HEK293 (cell line): Measurements from ENCODE around the gene MACROH2A2.
"Not testable (repeated sequence)": the region's sequence is repeated elsewhere in the genome, so short reads cannot be mapped to it uniquely, and the experiment has no call there.

ENCODE experiments used
- CTCF ChIA-PET: fragments of 350-600 bp; formaldehyde crosslinking; extraction: SDS; loops from one replicate; lab custom pipeline; 2021; ENCODE audit warnings: antibody characterized with exemption; lab: Yijun Ruan, JAX
- POLR2A ChIA-PET: fragments of 300-600 bp; formaldehyde crosslinking; extraction: SDS; loops from one replicate; lab custom pipeline; 2020; ENCODE audit warnings: antibody characterized with exemption, inconsistent platforms; lab: Yijun Ruan, JAX
- H3K27ac ChIP-seq: fragments of 200-500 bp; sonication (Bioruptor generic); 2 replicates; pipeline ENCODE4 v1.5.1; 2014; ENCODE audit warnings: low read depth, low read length, control low read depth, inconsistent platforms; ENCODE audit errors: extremely low read depth
- H3K36me3 ChIP-seq, 2 experiments: fragments of 200-500 bp in 1 of 2; sonication (Bioruptor generic) in 1 of 2; 1 replicate in 1 of 2; 2 replicates in 1 of 2; pipeline ENCODE4 v1.5.1; 2014 to 2017; ENCODE audit warnings: inconsistent platforms in 2 of 2, low read length in 2 of 2; ENCODE audit not compliant: control insufficient read depth in 2 of 2, insufficient read depth in 1 of 2
- H3K4me1 ChIP-seq: fragments of 200-500 bp; sonication (Bioruptor generic); 2 replicates; pipeline ENCODE4 v1.5.1; 2014; ENCODE audit warnings: mild to moderate bottlenecking, low read length, inconsistent platforms; ENCODE audit not compliant: control insufficient read depth, insufficient read depth
- H3K4me3 ChIP-seq: 2 replicates; pipeline ENCODE4 v1.5.1; 2011; ENCODE audit warnings: low read depth, mild to moderate bottlenecking, control low read depth, low read length, moderate library complexity
- H3K9me3 ChIP-seq: fragments of 200-500 bp; sonication (Bioruptor generic); 2 replicates; pipeline ENCODE4 v1.5.1; 2014; ENCODE audit warnings: low read depth, low read length, inconsistent platforms; ENCODE audit not compliant: control insufficient read depth, insufficient read depth
- EGR2 ChIP-seq: fragments of 450-650 bp; formaldehyde crosslinking; IDR thresholded peaks from 2 replicates; pipeline ENCODE4 v1.5.1; 2016; ENCODE audit warnings: low read depth, missing biosample characterization, missing genetic modification characterization
- HIC1 ChIP-seq: fragments of 450-650 bp; formaldehyde crosslinking; IDR thresholded peaks from 2 replicates; pipeline ENCODE4 v1.5.1; 2016; ENCODE audit warnings: missing biosample characterization, missing genetic modification characterization
- TRIM28 ChIP-seq: IDR thresholded peaks from 2 replicates; pipeline ENCODE4 v1.6.1; 2011; ENCODE audit warnings: low read length, control low read depth, borderline replicate concordance
- ZFHX2 ChIP-seq: fragments of 450-650 bp; formaldehyde crosslinking; conservative IDR thresholded peaks from 2 replicates; pipeline ENCODE4 v1.5.1; 2016; ENCODE audit warnings: missing biosample characterization, missing genetic modification characterization
- ZNF157 ChIP-seq: fragments of 450-650 bp; formaldehyde crosslinking; IDR thresholded peaks from 2 replicates; pipeline ENCODE4 v1.5.1; 2016; ENCODE audit warnings: missing biosample characterization, missing genetic modification characterization
- ZNF221 ChIP-seq: fragments of 450-650 bp; formaldehyde crosslinking; IDR thresholded peaks from 2 replicates; pipeline ENCODE4 v1.5.1; 2017; ENCODE audit warnings: missing biosample characterization, missing genetic modification characterization, borderline replicate concordance
- ZNF23 ChIP-seq: fragments of 450-650 bp; formaldehyde crosslinking; IDR thresholded peaks from 2 replicates; pipeline ENCODE4 v1.5.1; 2016; ENCODE audit warnings: missing biosample characterization, missing genetic modification characterization, borderline replicate concordance
- ZNF747 ChIP-seq: fragments of 450-650 bp; formaldehyde crosslinking; IDR thresholded peaks from 2 replicates; pipeline ENCODE4 v1.5.1; 2016; ENCODE audit warnings: missing biosample characterization, missing genetic modification characterization
- TF ChIP-seq, protein P1 (sequence below): fragments of 450-650 bp; formaldehyde crosslinking; IDR thresholded peaks from 2 replicates; pipeline ENCODE4 v1.5.1; 2017; ENCODE audit warnings: missing biosample characterization, missing genetic modification characterization

The MACROH2A2 gene

GRCh38 chr10:70120417-70120816, 67.8 kb downstream of the MACROH2A2 start:
- POLR2A ChIA-PET, result no interaction called here
- no peak overlapping the region for H3K4me3 ChIP-seq
- TF ChIP-seq EGR2 (tag by site-specific recombination) (peak; percentile 63), ZNF747 (tag by site-specific recombination) (no peak)
- H3K4me1 ChIP-seq, result no peaks in the 10 kb centered on the region; the same call in 1 of the 2 replicates
- CTCF ChIA-PET, result interaction anchor here (0.7 to 1.0 kb wide), 2 partner anchors 227 to 792 kb away, joined by 3 read pairs; no protein-coding TSS in a partner anchor
- H3K9me3 ChIP-seq, result no peaks in the 10 kb centered on the region
- H3K27ac ChIP-seq, result no peak overlapping the region
- peaks cover 0 to 5% of the 10 kb centered on the region in 2 experiments; a peak in 1 of 3 replicates for H3K36me3 ChIP-seq

DNA sequence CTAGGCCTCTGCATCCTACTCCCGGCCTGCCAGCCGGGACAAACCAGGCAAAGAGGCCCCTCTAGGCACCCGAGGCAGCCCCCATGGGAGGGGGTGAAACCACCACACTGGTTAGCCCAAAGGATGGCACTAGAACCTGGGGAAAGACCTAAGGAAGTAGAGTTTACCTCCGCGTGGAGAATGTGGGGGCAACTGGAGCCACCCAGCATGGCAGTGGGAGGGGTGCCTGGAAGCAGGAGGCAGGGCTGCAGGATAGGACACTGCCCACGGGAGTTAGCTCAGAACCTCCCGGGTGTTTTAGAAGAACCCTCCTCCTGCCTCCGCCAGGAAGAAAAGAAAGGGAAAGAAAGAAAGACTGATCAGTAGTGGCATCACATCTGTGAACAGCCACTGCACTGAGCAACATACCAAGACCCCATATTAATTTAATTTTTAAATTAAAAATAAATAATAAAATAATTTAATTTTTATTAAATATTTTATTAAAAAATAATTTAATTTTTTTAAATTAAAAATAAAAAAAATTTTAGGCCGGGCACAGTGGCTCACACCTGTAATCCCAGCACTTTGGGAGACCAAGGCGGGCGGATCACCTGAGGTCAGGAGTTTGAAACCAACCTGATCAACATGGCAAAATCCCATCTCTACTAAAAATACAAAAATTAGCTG, 68.8 kb downstream of the MACROH2A2 start:
- CTCF ChIA-PET, result interaction anchor here (0.7 to 1.5 kb wide), 2 partner anchors 25 to 157 kb away, joined by 3 to 4 read pairs; no protein-coding TSS in a partner anchor
- no peak overlapping the region for H3K4me3 ChIP-seq
- H3K27ac ChIP-seq, result no peak overlapping the region
- H3K4me1 ChIP-seq, result no peaks in the 10 kb centered on the region; the same call in 1 of the 2 replicates
- H3K9me3 ChIP-seq, result no peaks in the 10 kb centered on the region
- TF ChIP-seq HIC1 (tag by site-specific recombination) (no peak), EGR2 (tag by site-specific recombination) (peak; percentile 67), ZFHX2 (tag by site-specific recombination) (0 out of 2 replicates have a peak, but pooled peaks have one; percentile 26)
- TF ChIP-seq, all 188 proteins: peak for 2
- POLR2A ChIA-PET, result no interaction called here
- peaks cover 0 to 5% of the 10 kb centered on the region in 2 experiments; a peak in 1 of 3 replicates for H3K36me3 ChIP-seq

GRCh38 chr10:70122742-70123141, 70.1 kb downstream of the MACROH2A2 start:
- POLR2A ChIA-PET, result interaction anchor here (1.2 kb wide), 1 partner anchor 23 kb away, joined by 6 read pairs; the partner anchor contains the start of gene TYSND1
- no peak overlapping the region for H3K27ac ChIP-seq
- no peak overlapping the region for H3K4me3 ChIP-seq
- no peaks in the 10 kb centered on the region for H3K9me3 ChIP-seq
- CTCF ChIA-PET, result interaction anchor here (0.5 to 1.5 kb wide), 3 partner anchors 23 to 267 kb away, joined by 3 read pairs; no protein-coding TSS in a partner anchor
- H3K36me3 ChIP-seq, result peaks cover 0 to 5% of the 10 kb centered on the region in 2 experiments; a peak in 1 of 3 replicates
- no peaks in the 10 kb centered on the region for H3K4me1 ChIP-seq
- TF ChIP-seq TRIM28 (no peak), ZNF157 (tag by site-specific recombination) (no peak), ZNF221 (tag by site-specific recombination) (no peak), ZNF23 (tag by site-specific recombination) (no peak)
- TF ChIP-seq, protein P1, sequence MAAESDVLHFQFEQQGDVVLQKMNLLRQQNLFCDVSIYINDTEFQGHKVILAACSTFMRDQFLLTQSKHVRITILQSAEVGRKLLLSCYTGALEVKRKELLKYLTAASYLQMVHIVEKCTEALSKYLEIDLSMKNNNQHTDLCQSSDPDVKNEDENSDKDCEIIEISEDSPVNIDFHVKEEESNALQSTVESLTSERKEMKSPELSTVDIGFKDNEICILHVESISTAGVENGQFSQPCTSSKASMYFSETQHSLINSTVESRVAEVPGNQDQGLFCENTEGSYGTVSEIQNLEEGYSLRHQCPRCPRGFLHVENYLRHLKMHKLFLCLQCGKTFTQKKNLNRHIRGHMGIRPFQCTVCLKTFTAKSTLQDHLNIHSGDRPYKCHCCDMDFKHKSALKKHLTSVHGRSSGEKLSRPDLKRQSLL, result no peak
- TF ChIP-seq, all 188 proteins: peak for 0

GRCh38 chr10:70123166-70123565, 70.5 kb downstream of the MACROH2A2 start:
- ChIA-PET POLR2A (interaction anchor here (1.2 kb wide), 1 partner anchor 23 kb away, joined by 6 read pairs; the partner anchor contains the start of gene TYSND1), CTCF (interaction anchor here (0.5 to 1.5 kb wide), 3 partner anchors 23 to 266 kb away, joined by 3 read pairs; no protein-coding TSS in a partner anchor)
- H3K27ac ChIP-seq, H3K9me3 ChIP-seq, H3K4me1 ChIP-seq, H3K4me3 ChIP-seq, H3K36me3 ChIP-seq: not testable (repeated sequence)
- TF ChIP-seq EGR2 (tag by site-specific recombination), result peak; percentile 58
